Fibroblast of lung (primary cell): Measurements from ENCODE around the gene TOX3. TPM values are rescaled to one million over a fixed set of nuclear protein-coding genes. Genes with fewer than 3 reads are reported as not detected.

ENCODE experiments used
- DNase-seq, 2 donors: peaks; one replicate each; pipeline versions ENCODE4 v3.0.0 to v3.0.0-alpha.2; 2010; ENCODE audit warnings: low read depth in 2 of 2
- H2AFZ ChIP-seq: 2 replicates; pipeline ENCODE4 v1.5.1; 2012; ENCODE audit warnings: low read length, control low read depth, inconsistent platforms
- H3K27ac ChIP-seq: 2 replicates; pipeline ENCODE4 v1.5.1; 2011; ENCODE audit warnings: low read length, control low read depth; ENCODE audit not compliant: insufficient read depth
- H3K27me3 ChIP-seq: 2 replicates; pipeline ENCODE4 v1.5.1; 2011; ENCODE audit warnings: mild to moderate bottlenecking, low read length; ENCODE audit not compliant: control insufficient read depth, insufficient read depth
- H3K36me3 ChIP-seq: 2 replicates; pipeline ENCODE4 v1.5.1; 2011; ENCODE audit warnings: low read length; ENCODE audit not compliant: control insufficient read depth, insufficient read depth
- H3K4me1 ChIP-seq: 2 replicates; pipeline ENCODE4 v1.5.1; 2011; ENCODE audit warnings: low read length; ENCODE audit not compliant: control insufficient read depth, insufficient read depth; ENCODE audit errors: extremely low read depth
- H3K4me2 ChIP-seq: 2 replicates; pipeline ENCODE4 v1.5.1; 2011; ENCODE audit warnings: low read length, control low read depth; ENCODE audit not compliant: insufficient read depth; ENCODE audit errors: extremely low read depth
- H3K4me3 ChIP-seq, 4 experiments: fragments of 200-600 bp in 1 of 4; sonication (generic) in 1 of 4; replicated peaks in 1 of 4; 2 replicates each; pipeline ENCODE4 v1.5.1; 2011 to 2016; ENCODE audit warnings: low read length in 4 of 4, low read depth in 3 of 4, mild to moderate bottlenecking in 3 of 4, control low read depth in 2 of 4, inconsistent platforms in 1 of 4, mixed read lengths in 1 of 4; ENCODE audit not compliant: insufficient read depth in 1 of 4; ENCODE audit errors: control extremely low read depth in 1 of 4
- H3K79me2 ChIP-seq: 2 replicates; pipeline ENCODE4 v1.5.1; 2012; ENCODE audit warnings: mild to moderate bottlenecking, low read length, inconsistent platforms; ENCODE audit not compliant: control insufficient read depth, insufficient read depth
- H3K9ac ChIP-seq: 2 replicates; pipeline ENCODE4 v1.5.1; 2011; ENCODE audit warnings: mild to moderate bottlenecking, low read length, control low read depth; ENCODE audit not compliant: insufficient read depth
- H3K9me3 ChIP-seq: 2 replicates; pipeline ENCODE4 v1.5.1; 2012; ENCODE audit warnings: low read depth, low read length; ENCODE audit not compliant: control insufficient read depth, insufficient read depth
- H4K20me1 ChIP-seq: 2 replicates; pipeline ENCODE4 v1.5.1; 2011; ENCODE audit warnings: low read length; ENCODE audit not compliant: control insufficient read depth, insufficient read depth; ENCODE audit errors: extremely low read depth
- CTCF ChIP-seq, 2 donors: IDR thresholded peaks in 1 of 2; conservative IDR thresholded peaks in 1 of 2; 1 replicate in 1 of 2; 2 replicates in 1 of 2; pipeline ENCODE4 v1.5.1; 2011 to 2012; ENCODE audit warnings: low read length in 2 of 2, control low read depth in 1 of 2, inconsistent platforms in 1 of 2, low read depth in 1 of 2, mild to moderate bottlenecking in 1 of 2
- EZH2 ChIP-seq: IDR thresholded peaks from 2 replicates; pipeline ENCODE4 v1.5.1; 2012; ENCODE audit warnings: low read length, control low read depth, mild to moderate bottlenecking; ENCODE audit errors: missing control alignments
- polyA plus RNA-seq, 2 donors: library from polyadenylated mRNA; depleted of rRNA in 1 of 2; stranded (reverse) in 1 of 2; unstranded in 1 of 2; fragments of >200 nt; gene quantifications; 2 replicates each; pipeline ENCODE4 v1.2.1, GENCODE V29; 2011 to 2012; ENCODE audit warnings: missing spikeins in 1 of 2
- total RNA-seq: library from RNA; depleted of rRNA; stranded (reverse); fragments of >200 nt; gene quantifications from 2 replicates; pipeline ENCODE4 v1.2.1, GENCODE V29; 2014

Gene TOX3
- total and polyA plus RNA-seq, 2 donors (not counting 1 experiment from before 2014, with no cell fraction given), result not detected

DNA sequence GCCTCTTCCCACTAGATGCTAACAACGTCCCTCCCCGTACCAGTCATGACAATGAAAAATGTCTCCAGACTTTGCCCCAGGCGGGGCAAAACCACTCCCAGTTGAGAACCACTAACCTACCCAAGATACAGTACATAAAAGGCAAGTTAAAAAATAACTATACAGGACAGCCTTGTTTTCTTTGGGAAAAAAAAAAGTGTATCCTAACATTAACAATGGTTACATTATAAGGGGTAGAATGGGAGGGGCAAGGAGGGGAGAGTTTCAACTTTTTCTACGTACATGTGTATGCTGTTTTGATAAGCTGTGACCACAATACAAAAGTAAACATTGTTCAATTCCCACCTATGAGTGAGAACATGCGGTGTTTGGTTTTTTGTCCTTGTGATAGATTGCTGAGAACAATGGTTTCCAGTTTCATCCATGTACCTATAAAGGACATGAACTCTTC lies 94.9 kb downstream of the TOX3 start:
- Histone ChIP-seq H4K20me1 (no peaks in the 10 kb centered on the region), H3K79me2 (no peaks in the 10 kb centered on the region), H2AFZ (no peak overlapping the region), H3K9me3 (no peaks in the 10 kb centered on the region), H3K36me3 (no peaks in the 10 kb centered on the region), H3K4me2 (no peak overlapping the region), H3K4me1 (no peaks in the 10 kb centered on the region), H3K9ac (no peak overlapping the region), H3K27me3 (no peaks in the 10 kb centered on the region), H3K4me3 (no peak overlapping the region), H3K27ac (no peak overlapping the region)
- no peak for TF ChIP-seq CTCF (conservative IDR thresholded peaks at IDR 0.05 in 1 of 2, IDR thresholded peaks at IDR 0.05 in 1 of 2; ENCODE audit: low read depth in 1 of 2, low read length in 2 of 2)
- no peak for TF ChIP-seq EZH2
- DNase-seq, result no peak

- Histone ChIP-seq H3K79me2 (no peaks in the 10 kb centered on the region), H4K20me1 (no peaks in the 10 kb centered on the region), H3K9me3 (no peaks in the 10 kb centered on the region), H3K27ac (no peak overlapping the region), H3K4me1 (no peaks in the 10 kb centered on the region), H3K9ac (no peak overlapping the region), H2AFZ (no peak overlapping the region), H3K27me3 (no peaks in the 10 kb centered on the region), H3K36me3 (no peaks in the 10 kb centered on the region), H3K4me3 (no peak overlapping the region), H3K4me2 (no peak overlapping the region)
- TF ChIP-seq CTCF (conservative IDR thresholded peaks at IDR 0.05 in 1 of 2, IDR thresholded peaks at IDR 0.05 in 1 of 2; ENCODE audit: low read depth in 1 of 2, low read length in 2 of 2) (no peak), EZH2 (no peak)
- DNase-seq, result no peak
These were observed 96.0 kb downstream of the TOX3 start for GRCh38 chr16:52450916-52451315.

DNA sequence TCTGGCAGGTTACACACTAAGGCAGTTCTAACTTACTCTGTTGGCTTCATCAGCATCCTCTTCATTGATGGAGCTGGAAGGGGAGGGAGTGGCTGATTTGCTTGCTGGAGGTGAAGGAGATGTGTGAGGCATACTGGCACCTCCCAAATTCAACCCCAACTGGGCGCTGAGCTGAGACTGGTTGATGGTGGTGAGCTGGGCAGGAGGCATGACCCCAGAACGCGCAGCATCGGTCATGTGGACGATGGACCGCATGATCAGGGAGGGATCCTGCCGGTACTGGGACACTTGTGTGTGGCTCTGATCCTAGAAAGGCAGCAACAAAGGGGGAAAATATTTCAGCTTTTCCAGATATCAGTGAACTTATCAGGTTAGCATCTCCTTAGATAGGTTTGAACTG lies 96.7 kb downstream of the TOX3 start:
- Histone ChIP-seq H3K27me3 (no peaks in the 10 kb centered on the region), H3K4me3 (no peak overlapping the region), H4K20me1 (no peaks in the 10 kb centered on the region), H3K27ac (no peak overlapping the region), H3K9me3 (no peaks in the 10 kb centered on the region), H3K36me3 (no peaks in the 10 kb centered on the region), H3K4me2 (no peak overlapping the region), H3K79me2 (no peaks in the 10 kb centered on the region), H2AFZ (no peak overlapping the region), H3K9ac (no peak overlapping the region), H3K4me1 (no peaks in the 10 kb centered on the region)
- TF ChIP-seq CTCF (conservative IDR thresholded peaks at IDR 0.05 in 1 of 2, IDR thresholded peaks at IDR 0.05 in 1 of 2; ENCODE audit: low read depth in 1 of 2, low read length in 2 of 2) (no peak), EZH2 (no peak)
- DNase-seq, result no peak
